GM12878 (cell line): ENCODE data around the gene PCDHGA7. TPM values are rescaled to one million over a fixed set of nuclear protein-coding genes. Genes with fewer than 3 reads are reported as not detected.
"Not testable (repeated sequence)": the region's sequence is repeated elsewhere in the genome, so short reads cannot be mapped to it uniquely, and the experiment has no call there.

Experiments used
- ATAC-seq: fragments of 200-7000 bp; cut with Tn5 transposase; 3 replicates; pipeline ENCODE4 v1.9.1; 2020; ENCODE audit warnings: mild to moderate bottlenecking, moderate library complexity
- BruUV-seq: library from RNA; stranded (reverse); fragments of 400-500 nt; replicated peaks from 2 replicates; lab custom pipeline; 2021; lab: Mats Ljungman, UMichigan
- CTCF ChIA-PET: fragments of 300-600 bp; sonication (Branson Sonifier 250); formaldehyde crosslinking; extraction: SDS; loops from one replicate; lab custom pipeline; 2021; ENCODE audit warnings: inconsistent platforms; lab: Yijun Ruan, JAX
- POLR2A ChIA-PET: fragments of 350-600 bp; formaldehyde crosslinking; extraction: SDS; loops from one replicate; lab custom pipeline; 2021; ENCODE audit warnings: inconsistent platforms; lab: Charles Lee
- RAD21 ChIA-PET: fragments of 300-600 bp; sonication (Branson Sonifier 250); formaldehyde crosslinking; loops from one replicate; lab custom pipeline; 2023; ENCODE audit warnings: antibody characterized with exemption; ENCODE audit not compliant: unreplicated experiment; lab: Charles Lee
- SMC1A ChIA-PET: fragments of 300-600 bp; sonication (Branson Sonifier 250); formaldehyde crosslinking; loops from one replicate; lab custom pipeline; 2023; ENCODE audit not compliant: unreplicated experiment, uncharacterized antibody; lab: Charles Lee
- DNase-seq: peaks from one replicate; pipeline ENCODE4 v3.0.0-alpha.2; 2011; ENCODE audit warnings: low read depth, low spot score
- FAIRE-seq: peaks from 3 replicates; lab custom pipeline; 2011; peaks lifted over from hg19 to GRCh38; lab: Jason Lieb, UNC
- H2AFZ ChIP-seq: 2 replicates; pipeline ENCODE4 v1.6.0; 2011; ENCODE audit warnings: low read depth, low read length, control low read depth; ENCODE audit not compliant: control insufficient read depth
- H3K27ac ChIP-seq: 2 replicates; pipeline ENCODE4 v1.5.1; 2011; ENCODE audit warnings: control low read depth; ENCODE audit not compliant: control insufficient read depth, insufficient read depth
- H3K27me3 ChIP-seq, 2 experiments: replicated peaks in 1 of 2; 2 replicates each; pipeline versions ENCODE4 v1.6.0 to v1.6.1; 2011; ENCODE audit warnings: low read length in 1 of 2; ENCODE audit not compliant: control insufficient read depth in 2 of 2, insufficient read depth in 2 of 2
- H3K36me3 ChIP-seq, 2 experiments: 2 replicates each; pipeline ENCODE4 v1.5.1; 2011; ENCODE audit warnings: low read length in 1 of 2; ENCODE audit not compliant: control insufficient read depth in 2 of 2, insufficient read depth in 2 of 2
- H3K4me1 ChIP-seq: 2 replicates; pipeline ENCODE4 v1.6.1; 2011; ENCODE audit warnings: mild to moderate bottlenecking, low read length, moderate library complexity, mixed read lengths; ENCODE audit not compliant: control insufficient read depth, insufficient read depth
- H3K4me2 ChIP-seq: 2 replicates; pipeline ENCODE4 v1.6.0; 2011; ENCODE audit warnings: control low read depth; ENCODE audit not compliant: control insufficient read depth, insufficient read depth
- H3K4me3 ChIP-seq: fragments of 200-600 bp; sonication (generic); 2 replicates; pipeline ENCODE4 v1.5.1; 2016
- H3K79me2 ChIP-seq: 2 replicates; pipeline ENCODE4 v1.6.0; 2011; ENCODE audit warnings: low read length; ENCODE audit not compliant: control insufficient read depth, insufficient read depth
- H3K9ac ChIP-seq: 2 replicates; pipeline ENCODE4 v1.8.0; 2011; ENCODE audit warnings: low read length, control low read depth, mixed read lengths; ENCODE audit not compliant: control insufficient read depth, insufficient read depth
- H3K9me3 ChIP-seq: replicated peaks from 3 replicates; pipeline ENCODE4 v1.5.1; 2011; ENCODE audit warnings: mild to moderate bottlenecking, low read length; ENCODE audit not compliant: control insufficient read depth, insufficient read depth
- H4K20me1 ChIP-seq: 2 replicates; pipeline ENCODE4 v1.6.0; 2011; ENCODE audit not compliant: control insufficient read depth, insufficient read depth
- BHLHE40 ChIP-seq, 2 experiments: fragments of 450-650 bp in 1 of 2; IDR thresholded peaks; 2 replicates each; pipeline ENCODE4 v1.6.1; 2011 to 2017; ENCODE audit warnings: low read depth in 2 of 2, borderline replicate concordance in 1 of 2, improper control_type of control experiment in 1 of 2, low read length in 1 of 2, mild to moderate bottlenecking in 1 of 2
- CREB1 ChIP-seq: IDR thresholded peaks from 2 replicates; pipeline ENCODE4 v1.6.1; 2012; ENCODE audit warnings: low read depth, mild to moderate bottlenecking, inconsistent platforms
- CTCF ChIP-seq, 3 experiments: IDR thresholded peaks in 2 of 3; conservative IDR thresholded peaks in 1 of 3; 2 replicates each; pipeline ENCODE4 v1.5.1; 2011; ENCODE audit warnings: low read depth in 3 of 3, low read length in 3 of 3, mild to moderate bottlenecking in 3 of 3, control low read depth in 2 of 3, moderate library complexity in 2 of 3, inconsistent platforms in 1 of 3, mixed read lengths in 1 of 3; ENCODE audit not compliant: control insufficient read depth in 2 of 3, insufficient read depth in 1 of 3; ENCODE audit errors: extremely low read depth in 1 of 3
- EED ChIP-seq: sonication (generic); IDR thresholded peaks from 2 replicates; pipeline ENCODE4 v1.6.1; 2016; ENCODE audit warnings: antibody characterized with exemption, low read depth
- IKZF2 ChIP-seq, 2 experiments: fragments of 450-650 bp; IDR thresholded peaks; 2 replicates each; pipeline ENCODE4 v1.6.1; 2017; ENCODE audit warnings: mild to moderate bottlenecking in 2 of 2, moderate library complexity in 2 of 2
- NRF1 ChIP-seq: conservative IDR thresholded peaks from 2 replicates; pipeline ENCODE4 v1.6.1; 2011; ENCODE audit warnings: mild to moderate bottlenecking, low read depth, low read length, improper control_type of control experiment
- RAD21 ChIP-seq: IDR thresholded peaks from 2 replicates; pipeline ENCODE4 v1.6.1; 2011; ENCODE audit warnings: mild to moderate bottlenecking, low read depth, low read length, moderate library complexity; ENCODE audit not compliant: insufficient read depth
- RUNX3 ChIP-seq: IDR thresholded peaks from 2 replicates; pipeline ENCODE4 v1.6.1; 2012; ENCODE audit warnings: low read length, inconsistent platforms
- SMARCA5 ChIP-seq: fragments of 450-650 bp; IDR thresholded peaks from 2 replicates; pipeline ENCODE4 v1.6.1; 2017; ENCODE audit warnings: mild to moderate bottlenecking
- SMC3 ChIP-seq: IDR thresholded peaks from 2 replicates; pipeline ENCODE4 v1.6.1; 2011; ENCODE audit warnings: low read length, improper control_type of control experiment, borderline replicate concordance
- YY1 ChIP-seq: IDR thresholded peaks from 2 replicates; pipeline ENCODE4 v1.6.1; 2011; ENCODE audit warnings: low read depth, mild to moderate bottlenecking, low read length
- ZNF384 ChIP-seq: IDR thresholded peaks from 2 replicates; pipeline ENCODE4 v1.6.1; 2012; ENCODE audit warnings: low read depth, mild to moderate bottlenecking, low read length, improper control_type of control experiment, borderline replicate concordance
- WGBS: methylation state at CpG from one replicate; pipeline ENCODE4 v1.1.6; 2016; ENCODE audit warnings: low lambda C conversion rate; ENCODE audit not compliant: insufficient replicate concordance, insufficient coverage; ENCODE audit errors: missing lambda C conversion rate; 5-methylcytosine and 5-hydroxymethylcytosine counted together
- in situ Hi-C: fragments of 300-500 bp; cut with MboI; formaldehyde crosslinking; loops from 9 replicates; pipeline ENCODE4 v1.14.3; 2018; ENCODE audit warnings: mixed read lengths
- intact Hi-C: fragments of 100-400 bp; cut with micrococcal nuclease; formaldehyde crosslinking; loops from one replicate; pipeline ENCODE4 v1.14.2; 2022; ENCODE audit not compliant: unreplicated experiment
- polyA plus RNA-seq, 11 experiments: library from polyadenylated mRNA; depleted of rRNA in 4 of 11; unstranded in 6 of 11; stranded (reverse) in 5 of 11; fragments of >200 nt; fragmentation: Nextera tagmentation in 4 of 11; fragmentation: Illumina TruSeq in 1 of 11; extraction: Ambion mirVana in 4 of 11; extraction: Trizol in 1 of 11; gene quantifications; 1 replicate in 1 of 11; 2 replicates in 10 of 11; pipeline versions ENCODE4 v1.2.1 to v1.2.3, GENCODE V29; 2011 to 2016; ENCODE audit warnings: inconsistent platforms in 2 of 11, missing spikeins in 2 of 11, low read depth in 1 of 11
- total RNA-seq, 4 experiments: library from RNA; depleted of rRNA in 3 of 4; stranded (reverse); fragments of >200 nt in 3 of 4; fragmentation: Illumina TruSeq in 1 of 4; extraction: Trizol in 1 of 4; gene quantifications; 2 replicates each; pipeline versions ENCODE4 v1.2.1 to v1.2.3, GENCODE V29; 2013 to 2021

The PCDHGA7 gene
- total and polyA plus RNA-seq, 10 of the 15 experiments (the other 5 are each of a cell fraction or from before 2014, with no cell fraction given): 0.01 to 0.18 (median 0.08) TPM; not detected in 3

GRCh38 chr5:141415275-141415618 is 32.7 kb downstream of the PCDHGA7 start:
- in situ Hi-C loops: loop anchor here (5.0 kb wide), 1 partner anchor 147 kb away; no protein-coding TSS in a partner anchor
- H2AFZ ChIP-seq, H3K4me1 ChIP-seq, H4K20me1 ChIP-seq, BruUV-seq, intact Hi-C loops, FAIRE-seq, DNase-seq, H3K27ac ChIP-seq, H3K4me2 ChIP-seq, ATAC-seq, H3K9ac ChIP-seq, H3K4me3 ChIP-seq, H3K27me3 ChIP-seq, POLR2A ChIA-PET, H3K79me2 ChIP-seq, H3K36me3 ChIP-seq: not testable (repeated sequence)
- ChIA-PET CTCF (interaction anchor here (1.0 to 10.9 kb wide), 5 partner anchors 95 to 148 kb away, joined by 6 to 245 read pairs (median 41); no protein-coding TSS in a partner anchor), SMC1A (interaction anchor here (3.2 to 7.4 kb wide), 2 partner anchors 143 to 149 kb away, joined by 24 to 67 read pairs; no protein-coding TSS in a partner anchor), RAD21 (interaction anchor here (3.1 to 3.3 kb wide), 2 partner anchors 149 kb away, joined by 28 to 42 read pairs; no protein-coding TSS in a partner anchor)
- peaks cover 10% of the 10 kb centered on the region; the same call in 1 of the 3 replicates for H3K9me3 ChIP-seq
- TF ChIP-seq BHLHE40 (IDR thresholded peaks at IDR 0.05; ENCODE audit: borderline replicate concordance in 1 of 2, low read depth in 2 of 2, low read length in 1 of 2): peak in 1 of 2 experiments; percentile 49; a peak in 2 of 4 replicates
- 85% methylated on average over 19 of the region's 24 CpGs for WGBS

- H3K27me3 ChIP-seq, H3K9ac ChIP-seq, BruUV-seq, H3K4me1 ChIP-seq, H3K27ac ChIP-seq, H3K36me3 ChIP-seq, H3K79me2 ChIP-seq, H3K9me3 ChIP-seq, H4K20me1 ChIP-seq, DNase-seq: not testable (repeated sequence)
- POLR2A ChIA-PET: interaction anchor here (2.3 kb wide), 1 partner anchor 146 kb away, joined by 8 read pairs; no protein-coding TSS in a partner anchor
- ATAC-seq (peak; percentile 86), FAIRE-seq (peak; percentile 54)
- SMC1A ChIA-PET: interaction anchor here (0.8 to 7.4 kb wide), 12 partner anchors 11 to 150 kb away, joined by 3 to 67 read pairs (median 4); partner anchors contain the start of gene PCDHGA12
- intact Hi-C loops: loop anchor here (1.0 kb wide), 2 partner anchors 141 to 147 kb away; no protein-coding TSS in a partner anchor
- H3K4me2 ChIP-seq: peak within 1 kb of the TSS; percentile 22; the same call in 1 of the 2 replicates
- CTCF ChIA-PET: interaction anchor here (0.6 to 10.9 kb wide), 21 partner anchors 13 to 161 kb away, joined by 3 to 245 read pairs (median 7); partner anchors contain the start of genes PCDHGA12, PCDHGB3, PCDHGC3 and TAF7
- in situ Hi-C loops: loop anchor here (5.0 kb wide), 1 partner anchor 145 kb away; no protein-coding TSS in a partner anchor
- peak within 1 kb of the TSS; percentile 70 for H2AFZ ChIP-seq
- peak; percentile 64 for TF ChIP-seq SMC3
- TF ChIP-seq EED: 0 out of 2 replicates have a peak, but pooled peaks have one; percentile 26
- 0 out of 2 replicates have a peak, but pooled peaks have one; percentile 19 for TF ChIP-seq NRF1
- TF ChIP-seq SMARCA5: peak; percentile 43; the same call in 1 of the 2 replicates
- TF ChIP-seq CREB1: 0 out of 2 replicates have a peak, but pooled peaks have one; percentile 32
- peak; percentile 70 for TF ChIP-seq RAD21
- TF ChIP-seq ZNF384: 0 out of 2 replicates have a peak, but pooled peaks have one; percentile 55
- TF ChIP-seq CTCF (IDR thresholded peaks at IDR 0.05 in 2 of 3, conservative IDR thresholded peaks at IDR 0.05 in 1 of 3; ENCODE audit: control insufficient read depth in 2 of 3, extremely low read depth in 1 of 3, insufficient read depth in 1 of 3, low read depth in 3 of 3, low read length in 3 of 3): peak; percentile 68 to 90 (median 89)
- peak; percentile 25; the same call in 1 of the 2 replicates for TF ChIP-seq RUNX3
- peak in 1 of 2 experiments; percentile 42; a peak in 1 of 4 replicates for TF ChIP-seq IKZF2 (IDR thresholded peaks at IDR 0.05)
- TF ChIP-seq YY1: 0 out of 2 replicates have a peak, but pooled peaks have one; percentile 42
- peak within 1 kb of the TSS; percentile 59 for H3K4me3 ChIP-seq
- 41% methylated on average over 47 of the region's 47 CpGs for WGBS
- RAD21 ChIA-PET: interaction anchor here (0.6 to 3.1 kb wide), 11 partner anchors 58 to 177 kb away, joined by 3 to 28 read pairs (median 4); partner anchors contain the start of gene PCDHGC3
Observed at GRCh38 chr5:141417494-141418172, 35.1 kb downstream of the PCDHGA7 start, which contains the start of gene PCDHGB7. TSS of gene PCDHGB7 (plus strand) at chr5:141417677. CDS start at chr5:141417860, 183 bp downstream.
